ENCODE measurements around the gene CUEDC1.
"Not testable (repeated sequence)": the region's sequence is repeated elsewhere in the genome, so short reads cannot be mapped to it uniquely, and the experiment has no call there.

CUEDC1 gene

DNA sequence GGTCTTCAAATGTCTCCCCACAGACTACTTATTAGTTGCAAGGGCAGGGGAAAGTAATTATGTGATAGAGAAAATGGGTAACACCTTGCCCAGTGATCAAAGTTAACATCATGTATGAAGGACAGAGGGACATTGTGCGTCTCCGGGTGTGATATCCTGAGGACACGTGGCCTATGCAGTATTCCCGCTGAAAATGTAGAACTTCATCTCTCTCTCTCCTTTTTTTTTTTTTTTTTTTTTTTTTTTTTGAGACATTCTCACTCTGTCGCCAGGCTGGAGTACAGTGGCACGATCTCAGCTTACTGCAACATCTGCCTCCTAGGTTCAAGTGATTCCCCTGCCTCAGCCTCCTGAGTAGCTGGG lies 7.9 kb upstream of the CUEDC1 start:
- in situ Hi-C loops (cut with HindIII; ENCODE audit: low pct_unique_long_range_greater_than_20kb, low sequenced_read_pairs): no loop called here
- TF ChIP-seq JUND (IDR thresholded peaks at IDR 0.05; ENCODE audit: low read depth): no peak
- DNase-seq (ENCODE audit: low read depth in 1 of 2, low spot score in 1 of 2): no peak

DNA sequence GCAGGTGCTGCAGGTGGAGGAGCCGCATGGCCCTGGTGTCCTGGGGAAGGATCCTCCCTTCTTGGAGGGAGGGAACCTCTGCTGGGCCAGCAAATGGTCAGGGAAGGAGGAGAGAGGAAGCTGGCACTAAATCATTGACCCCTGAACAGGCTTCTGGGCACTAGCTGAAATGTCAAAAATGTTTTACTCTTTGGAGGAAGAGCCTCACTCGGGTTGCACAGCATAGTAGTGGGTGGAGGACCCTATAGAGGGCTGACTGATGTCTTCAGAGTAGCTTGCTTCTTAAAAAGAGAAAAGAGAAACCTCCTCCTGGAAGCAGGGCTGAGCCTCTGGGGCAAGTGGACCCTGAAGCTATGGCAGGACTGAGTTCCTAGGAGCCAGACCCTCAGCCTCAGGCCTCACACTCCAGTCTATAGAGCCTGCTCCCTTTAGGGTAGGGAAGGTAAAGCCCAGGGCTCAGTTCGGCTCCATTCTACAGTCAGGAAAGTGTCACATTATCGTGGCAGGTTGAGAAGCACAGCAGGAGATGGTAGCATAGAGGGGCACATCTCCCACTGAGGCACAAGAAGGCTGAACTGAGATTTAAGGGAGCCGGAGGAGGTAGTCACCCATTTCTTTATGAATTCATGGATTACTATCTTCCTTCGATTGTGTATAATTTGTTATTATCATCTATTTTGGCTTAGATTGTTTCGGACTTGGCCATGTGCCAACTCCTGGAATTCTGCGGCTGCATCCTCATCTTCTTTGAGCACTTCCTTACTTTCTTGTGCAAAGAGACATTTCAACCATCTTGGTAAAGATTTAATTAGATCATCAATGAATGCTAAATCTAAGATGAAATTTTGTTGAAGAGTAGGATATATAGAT lies 7.3 kb upstream of the CUEDC1 start:
- no peak for TF ChIP-seq JUND (IDR thresholded peaks at IDR 0.05; ENCODE audit: low read depth)
- in situ Hi-C loops (cut with HindIII; ENCODE audit: low pct_unique_long_range_greater_than_20kb, low sequenced_read_pairs): no loop called here
- DNase-seq (ENCODE audit: low read depth in 1 of 2, low spot score in 1 of 2): no peak

DNA sequence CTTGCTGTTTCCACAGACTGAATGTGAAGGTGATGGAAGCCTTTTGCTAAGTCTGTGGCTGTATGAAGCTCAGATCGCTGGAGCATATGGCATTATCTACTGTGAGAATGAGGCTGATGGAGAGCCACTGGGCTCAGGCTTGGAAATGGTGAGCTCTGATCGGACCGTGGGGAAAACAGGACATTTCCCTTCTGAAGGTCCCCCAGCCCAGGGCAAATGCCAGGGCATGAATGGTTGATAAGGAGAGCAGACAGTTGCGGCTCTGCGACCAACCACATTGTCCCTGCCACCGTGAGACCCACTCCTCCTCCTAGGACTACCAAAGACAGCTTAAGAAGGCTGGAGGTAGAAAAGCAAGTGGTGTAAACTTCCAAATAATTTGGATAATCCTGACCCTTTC lies 4.7 kb upstream of the CUEDC1 start:
- in situ Hi-C loops (cut with HindIII; ENCODE audit: low pct_unique_long_range_greater_than_20kb, low sequenced_read_pairs): no loop called here
- no peak for DNase-seq (ENCODE audit: low read depth in 1 of 2, low spot score in 1 of 2)
- no peak for TF ChIP-seq JUND (IDR thresholded peaks at IDR 0.05; ENCODE audit: low read depth)

DNA sequence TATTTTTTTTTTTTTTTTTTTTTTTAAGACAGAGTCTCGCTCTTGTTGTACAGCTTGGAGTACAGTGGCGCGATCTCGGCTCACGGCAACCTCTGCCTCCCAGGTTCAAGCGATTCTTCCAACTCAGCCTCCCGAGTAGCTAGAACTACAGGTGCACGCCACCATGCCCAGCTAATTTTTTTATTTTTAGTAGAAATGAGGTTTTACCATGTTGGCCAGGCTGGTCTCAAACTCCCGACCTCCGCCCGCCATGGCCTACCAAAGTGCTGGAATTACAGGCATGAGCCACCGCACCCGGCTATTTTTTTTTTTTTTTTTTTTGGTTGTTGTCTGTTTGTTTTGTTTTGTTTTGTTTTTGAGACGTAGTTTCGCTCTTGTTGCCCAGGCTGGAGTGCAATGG lies 3.2 kb upstream of the CUEDC1 start:
- in situ Hi-C loops (cut with HindIII; ENCODE audit: low pct_unique_long_range_greater_than_20kb, low sequenced_read_pairs); DNase-seq (ENCODE audit: low read depth in 1 of 2, low spot score in 1 of 2): not testable (repeated sequence)

DNA sequence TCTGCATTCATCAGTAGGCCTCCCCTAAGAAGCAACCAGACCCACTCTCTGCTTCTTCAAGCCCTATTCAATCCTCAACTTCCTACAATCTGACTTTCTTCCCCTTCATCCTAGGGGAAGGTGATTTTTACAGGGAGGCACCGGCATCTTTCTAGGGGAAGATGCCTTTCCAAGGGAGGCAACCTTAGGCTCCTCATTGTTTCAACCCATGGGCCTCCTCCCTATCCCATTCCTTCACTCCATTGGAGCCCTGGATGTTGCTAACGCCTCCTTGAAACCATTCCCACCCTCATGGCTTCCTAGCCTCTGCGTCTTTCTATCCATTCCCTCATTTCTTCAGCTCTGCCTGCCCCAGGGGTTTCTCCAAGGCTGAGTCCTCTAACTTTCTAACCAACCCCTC lies 2.7 kb upstream of the CUEDC1 start:
- no peak for TF ChIP-seq JUND (IDR thresholded peaks at IDR 0.05; ENCODE audit: low read depth)
- in situ Hi-C loops (cut with HindIII; ENCODE audit: low pct_unique_long_range_greater_than_20kb, low sequenced_read_pairs): no loop called here
- no peak for DNase-seq (ENCODE audit: low read depth in 1 of 2, low spot score in 1 of 2)

DNA sequence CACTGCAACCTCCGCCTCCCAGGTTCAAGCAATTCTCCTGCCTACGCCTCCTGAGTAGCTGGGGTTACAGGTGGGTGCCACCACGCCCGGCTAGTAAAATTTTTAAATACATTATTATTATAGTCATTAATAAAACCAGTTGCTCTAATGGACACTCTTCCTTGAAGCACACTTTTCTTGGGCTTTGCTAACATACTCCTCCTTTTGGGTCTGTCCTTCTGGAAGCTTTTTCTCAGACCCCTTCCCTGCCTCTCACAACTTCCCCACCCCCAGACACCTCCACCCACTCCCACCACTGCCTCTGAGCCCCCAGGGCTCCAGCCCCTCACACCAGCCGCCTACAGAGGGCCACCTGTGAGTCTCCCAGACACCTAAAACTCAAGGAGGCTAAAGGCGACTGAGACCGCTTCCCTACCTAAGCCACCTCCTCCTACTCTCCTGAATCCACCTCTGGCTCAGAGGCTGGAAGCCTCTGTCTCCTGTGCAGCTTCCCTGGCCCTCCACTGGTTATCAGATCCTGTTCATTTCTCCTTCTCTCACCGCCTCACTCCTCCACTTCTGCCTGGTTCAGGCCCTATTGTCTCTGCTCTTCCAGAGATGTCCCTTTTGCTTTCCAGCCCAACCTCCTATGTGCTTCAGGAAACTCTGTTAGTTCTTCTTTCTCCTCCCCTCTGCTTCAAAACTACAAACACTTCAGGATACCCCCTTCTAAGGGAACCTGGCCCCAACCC lies 2.1 kb upstream of the CUEDC1 start:
- no peak for TF ChIP-seq JUND (IDR thresholded peaks at IDR 0.05; ENCODE audit: low read depth)
- in situ Hi-C loops (cut with HindIII; ENCODE audit: low pct_unique_long_range_greater_than_20kb, low sequenced_read_pairs): no loop called here

DNA sequence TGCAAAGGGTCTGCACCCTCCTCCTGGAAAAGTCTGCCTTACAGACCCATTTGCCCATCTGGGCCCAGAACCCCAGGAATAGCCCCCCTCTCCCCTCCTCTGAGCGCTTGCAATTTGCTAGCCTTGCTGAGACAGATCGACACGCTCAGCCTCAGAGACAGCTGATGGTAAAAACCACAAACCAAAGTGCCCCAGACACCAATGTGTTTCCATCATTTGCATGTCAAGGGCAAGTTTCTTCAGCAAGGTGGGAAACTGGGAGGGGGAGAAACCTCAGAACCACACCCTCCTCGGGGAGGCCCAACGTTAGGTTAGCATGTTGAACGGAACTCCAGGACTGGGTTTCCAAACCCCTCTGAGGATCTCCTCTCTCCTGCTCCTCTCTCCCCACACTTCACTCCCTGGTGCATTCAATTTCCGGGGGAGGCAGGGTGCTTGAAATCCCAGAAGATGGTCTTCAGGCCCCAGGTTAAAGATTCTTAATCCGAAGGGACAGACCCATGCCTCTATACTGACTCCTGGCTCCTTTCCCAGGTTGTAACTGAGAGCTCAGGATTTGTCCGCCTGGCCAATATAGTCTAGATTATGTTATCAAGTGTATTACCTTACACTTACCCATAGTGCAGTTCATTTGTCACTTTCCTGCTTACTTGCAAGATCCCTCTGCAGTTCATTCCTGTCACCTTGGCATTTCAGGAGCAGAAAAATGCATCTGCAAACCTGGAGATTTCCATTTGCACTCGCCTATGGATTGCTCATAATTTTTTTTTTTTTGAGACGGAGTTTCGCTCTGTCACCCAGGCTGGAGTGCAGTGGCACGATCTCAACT lies 1.3 kb upstream of the CUEDC1 start:
- TF ChIP-seq JUND (IDR thresholded peaks at IDR 0.05; ENCODE audit: low read depth): no peak
- DNase-seq (ENCODE audit: low read depth in 1 of 2, low spot score in 1 of 2): no peak
- in situ Hi-C loops (cut with HindIII; ENCODE audit: low pct_unique_long_range_greater_than_20kb, low sequenced_read_pairs): no loop called here

More for the DNA sequence above, 2.1 kb upstream of the CUEDC1 start:
- DNase-seq (ENCODE audit: low read depth in 1 of 2, low spot score in 1 of 2): no peak

DNA sequence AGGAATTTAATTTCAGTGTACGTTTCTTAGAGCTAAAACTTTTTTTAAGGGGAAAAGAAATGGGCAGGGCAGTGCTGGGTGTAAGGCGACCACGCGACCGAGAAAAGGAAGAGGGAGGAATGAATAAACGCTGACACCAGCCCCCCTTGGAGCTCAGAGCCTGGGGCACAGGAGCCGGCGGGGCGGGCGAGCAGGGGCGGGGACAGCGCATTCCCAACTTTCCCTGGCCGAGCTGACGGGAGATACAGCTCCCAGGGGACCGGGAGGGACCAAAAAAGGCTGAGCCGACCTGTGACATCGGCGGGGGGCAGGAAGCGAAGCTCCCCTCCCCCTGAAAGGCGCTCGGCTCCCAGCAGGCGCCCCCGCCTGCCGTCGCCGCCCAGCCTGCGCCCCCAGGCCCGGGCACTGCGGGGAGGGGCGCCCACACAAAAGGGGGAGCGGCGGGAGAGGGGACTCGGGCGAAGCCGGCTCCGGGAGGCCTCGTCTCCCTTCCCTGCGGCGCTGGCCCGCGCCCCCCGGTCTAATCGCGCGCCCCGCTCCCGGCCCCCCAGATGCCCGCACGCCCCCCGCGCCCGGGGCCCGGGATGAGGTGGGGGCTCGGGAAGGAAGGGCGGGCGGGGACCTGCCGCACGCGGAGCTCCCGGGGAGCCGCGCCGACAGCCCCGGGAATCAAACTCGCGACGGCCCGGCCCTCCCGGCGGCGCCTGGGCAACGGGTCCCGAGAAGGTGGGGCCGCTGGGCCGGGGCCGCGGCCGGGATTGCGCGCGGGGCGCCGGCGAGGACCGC lies 622 bp downstream of the CUEDC1 start:
- in situ Hi-C loops (cut with HindIII; ENCODE audit: low pct_unique_long_range_greater_than_20kb, low sequenced_read_pairs): no loop called here
- peak; percentile 65 to 90 for DNase-seq (ENCODE audit: low read depth in 1 of 2, low spot score in 1 of 2)
- no peak for TF ChIP-seq JUND (IDR thresholded peaks at IDR 0.05; ENCODE audit: low read depth)

DNA sequence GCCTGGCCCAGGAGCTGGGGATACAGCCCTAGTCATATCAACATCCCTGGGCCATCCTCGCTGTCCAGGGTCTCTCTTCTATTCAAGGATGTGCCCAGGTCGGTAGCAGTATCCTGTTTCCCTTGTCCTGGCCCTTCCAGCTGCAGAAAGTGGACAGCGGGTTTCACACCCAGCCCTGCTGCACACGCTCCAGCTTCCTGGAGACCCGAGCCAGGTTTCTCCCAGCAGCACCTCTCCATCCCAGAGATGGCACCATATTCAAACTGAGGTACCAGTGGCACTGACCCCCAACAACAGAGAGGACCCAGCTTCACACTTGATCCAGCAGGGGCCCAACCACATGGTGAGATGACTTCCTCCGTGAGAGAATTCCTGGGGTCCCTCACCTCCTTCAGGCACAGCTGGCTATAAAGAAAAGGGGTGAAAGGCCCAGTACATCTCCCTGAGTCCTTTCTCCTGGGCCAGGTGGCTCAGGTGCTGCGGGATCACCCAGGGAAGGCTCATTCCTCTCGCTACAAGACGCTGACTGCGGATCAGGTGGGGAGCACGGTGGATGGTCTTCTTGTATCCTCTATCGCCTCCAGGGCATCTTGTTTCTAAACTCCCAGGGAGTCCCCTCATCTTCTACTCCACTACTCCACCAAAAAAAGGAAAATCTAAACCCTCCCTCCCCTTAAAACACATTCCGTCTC lies 1.4 kb downstream of the CUEDC1 start:
- DNase-seq (ENCODE audit: low read depth in 1 of 2, low spot score in 1 of 2): no peak
- TF ChIP-seq JUND (IDR thresholded peaks at IDR 0.05; ENCODE audit: low read depth): no peak
- in situ Hi-C loops (cut with HindIII; ENCODE audit: low pct_unique_long_range_greater_than_20kb, low sequenced_read_pairs): no loop called here

DNA sequence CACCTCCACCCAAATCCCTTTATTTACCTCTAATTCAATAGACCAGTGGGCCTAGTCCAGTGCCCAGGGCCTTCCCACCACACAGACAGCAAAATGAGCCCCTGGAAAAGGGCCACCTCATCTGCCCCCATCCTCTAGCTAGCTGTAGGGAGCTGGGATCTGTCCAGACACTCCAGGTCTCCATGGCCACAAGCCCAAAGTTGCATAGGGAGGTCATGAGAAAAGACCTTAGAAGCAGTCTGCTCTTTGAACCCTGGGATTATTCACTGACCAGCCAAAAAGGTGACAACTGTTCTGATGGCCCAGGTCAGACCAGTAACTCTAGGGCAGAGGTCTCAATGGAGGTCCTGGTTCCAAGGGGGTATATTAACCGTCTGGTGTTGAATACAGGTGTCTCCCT lies 2.0 kb downstream of the CUEDC1 start:
- in situ Hi-C loops (cut with HindIII; ENCODE audit: low pct_unique_long_range_greater_than_20kb, low sequenced_read_pairs): no loop called here
- TF ChIP-seq JUND (IDR thresholded peaks at IDR 0.05; ENCODE audit: low read depth): no peak
- DNase-seq (ENCODE audit: low read depth in 1 of 2, low spot score in 1 of 2): no peak

DNA sequence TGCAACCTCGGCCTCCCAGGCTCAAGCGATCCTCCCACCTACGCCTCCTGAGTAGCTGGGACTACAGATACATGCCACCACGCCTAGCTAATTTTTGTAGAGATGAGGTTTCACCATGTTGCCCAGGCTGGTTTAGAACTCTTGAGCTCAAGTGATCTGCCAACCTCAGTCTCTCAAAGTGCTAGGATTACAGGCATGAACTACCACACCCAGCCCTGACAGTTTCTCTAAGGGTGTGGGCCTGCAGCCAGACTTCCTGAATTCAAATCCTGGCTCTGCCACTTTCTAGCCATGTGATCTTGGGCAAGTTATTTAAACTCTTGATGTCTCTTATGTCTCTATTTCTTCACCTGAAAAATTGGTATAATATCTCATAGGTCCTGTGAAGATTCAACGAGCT lies 5.6 kb downstream of the CUEDC1 start:
- DNase-seq (ENCODE audit: low read depth in 1 of 2, low spot score in 1 of 2): peak in 1 of 2 experiments; percentile 69
- TF ChIP-seq JUND (IDR thresholded peaks at IDR 0.05; ENCODE audit: low read depth): no peak
- in situ Hi-C loops (cut with HindIII; ENCODE audit: low pct_unique_long_range_greater_than_20kb, low sequenced_read_pairs): no loop called here
